Hepatocyte (in vitro differentiated cells): ENCODE data around the gene CTTN.

Experiments used
- CTCF ChIP-seq: fragments of 200-600 bp; sonication (generic); IDR thresholded peaks from 2 replicates; pipeline ENCODE4 v1.5.1; 2016; ENCODE audit warnings: antibody characterized with exemption, mild to moderate bottlenecking; ENCODE audit not compliant: poor library complexity
- EZH2 ChIP-seq: fragments of 200-600 bp; sonication (generic); IDR thresholded peaks from 2 replicates; pipeline ENCODE4 v1.6.1; 2016; ENCODE audit warnings: antibody characterized with exemption, mild to moderate bottlenecking, borderline replicate concordance
- EZH2phosphoT487 ChIP-seq: fragments of 200-600 bp; sonication (generic); IDR thresholded peaks from one replicate; pipeline ENCODE4 v1.6.1; 2018; ENCODE audit warnings: antibody characterized with exemption, mild to moderate bottlenecking, low read depth, moderate library complexity; ENCODE audit not compliant: unreplicated experiment, severe bottlenecking

- no peak for TF ChIP-seq CTCF
- TF ChIP-seq EZH2, result no peak
- no peak for TF ChIP-seq EZH2phosphoT487
These were observed 17.0 kb upstream of the CTTN start for GRCh38 chr11:70381350-70381749.
